GM11168 (cell line): ENCODE results near the gene OVCA2.

Experiments used
- in situ Hi-C: fragments of 300-500 bp; cut with MboI; formaldehyde crosslinking; loops from one replicate; pipeline ENCODE4 v1.12.0; 2022; ENCODE audit warnings: low sequenced_read_pairs; ENCODE audit not compliant: unreplicated experiment

Gene OVCA2

GRCh38 chr17:2029911-2030778 lies 11.7 kb upstream of the OVCA2 start, which contains the start of gene DPH1:
DPH1 (plus strand) TSS chr17:2030153; CDS start chr17:2030170, 17 bp downstream.
- in situ Hi-C loops, result no loop called here

- in situ Hi-C loops, result no loop called here
These were observed 11.1 kb upstream of the OVCA2 start for GRCh38 chr17:2030779-2031163.

GRCh38 chr17:2033153-2033552 lies 8.7 kb upstream of the OVCA2 start:
- in situ Hi-C loops, result no loop called here

GRCh38 chr17:2034157-2034556 lies 7.7 kb upstream of the OVCA2 start:
- in situ Hi-C loops, result no loop called here

GRCh38 chr17:2034806-2035540 lies 6.8 kb upstream of the OVCA2 start:
- in situ Hi-C loops, result no loop called here

GRCh38 chr17:2035541-2036488 lies 6.0 kb upstream of the OVCA2 start:
- in situ Hi-C loops, result no loop called here

- in situ Hi-C loops, result no loop called here
These were observed 4.7 kb upstream of the OVCA2 start for GRCh38 chr17:2037155-2037554.

GRCh38 chr17:2040219-2040827 lies 1.5 kb upstream of the OVCA2 start:
- in situ Hi-C loops, result no loop called here

- in situ Hi-C loops, result no loop called here
These were observed 771 bp upstream of the OVCA2 start for GRCh38 chr17:2040942-2041560.

GRCh38 chr17:2042390-2042847 lies 597 bp downstream of the OVCA2 start:
- in situ Hi-C loops, result no loop called here

GRCh38 chr17:2042933-2043332 lies 1.1 kb downstream of the OVCA2 start:
- in situ Hi-C loops, result no loop called here

- in situ Hi-C loops, result no loop called here
These were observed 2.0 kb downstream of the OVCA2 start for GRCh38 chr17:2043785-2044184.

- in situ Hi-C loops, result no loop called here
These were observed 2.6 kb downstream of the OVCA2 start for GRCh38 chr17:2044263-2044894.

- in situ Hi-C loops, result no loop called here
These were observed 5.8 kb downstream of the OVCA2 start for GRCh38 chr17:2047590-2047989.

GRCh38 chr17:2048805-2049204 lies 7.0 kb downstream of the OVCA2 start:
- in situ Hi-C loops, result no loop called here

- in situ Hi-C loops, result no loop called here
These were observed 7.8 kb downstream of the OVCA2 start for GRCh38 chr17:2049333-2050299.

- in situ Hi-C loops, result no loop called here
These were observed 8.7 kb downstream of the OVCA2 start for GRCh38 chr17:2050300-2051060.
